ENCODE results near the gene TMC4. TPM values are rescaled to one million over a fixed set of nuclear protein-coding genes. Genes with fewer than 3 reads are reported as not detected.

TMC4 gene
- total and polyA plus RNA-seq, 2 experiments from 2014 or later: 0.74 to 3.4 TPM

DNA sequence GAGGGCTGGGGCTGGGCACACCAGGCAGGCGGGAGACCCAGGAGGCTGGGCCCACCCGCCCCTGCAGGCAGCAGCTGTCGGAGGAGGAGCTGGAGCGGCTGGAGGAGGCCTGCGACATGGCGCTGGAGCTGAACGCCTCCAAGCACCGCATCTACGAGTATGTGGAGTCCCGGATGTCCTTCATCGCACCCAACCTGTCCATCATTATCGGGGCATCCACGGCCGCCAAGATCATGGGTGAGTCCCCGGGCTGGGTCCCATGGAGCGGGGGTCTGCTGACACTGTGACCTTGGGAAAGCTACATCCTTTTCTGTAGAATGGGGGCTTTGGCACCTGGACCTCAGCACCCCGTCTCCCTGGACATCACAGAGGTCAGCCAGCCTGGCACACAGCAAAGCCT lies 49.3 kb downstream of the TMC4 start:
- no peak overlapping the region for H3K27ac ChIP-seq
- no peaks in the 10 kb centered on the region for H3K4me1 ChIP-seq (ENCODE audit: low read depth)
- TF ChIP-seq, protein P1, sequence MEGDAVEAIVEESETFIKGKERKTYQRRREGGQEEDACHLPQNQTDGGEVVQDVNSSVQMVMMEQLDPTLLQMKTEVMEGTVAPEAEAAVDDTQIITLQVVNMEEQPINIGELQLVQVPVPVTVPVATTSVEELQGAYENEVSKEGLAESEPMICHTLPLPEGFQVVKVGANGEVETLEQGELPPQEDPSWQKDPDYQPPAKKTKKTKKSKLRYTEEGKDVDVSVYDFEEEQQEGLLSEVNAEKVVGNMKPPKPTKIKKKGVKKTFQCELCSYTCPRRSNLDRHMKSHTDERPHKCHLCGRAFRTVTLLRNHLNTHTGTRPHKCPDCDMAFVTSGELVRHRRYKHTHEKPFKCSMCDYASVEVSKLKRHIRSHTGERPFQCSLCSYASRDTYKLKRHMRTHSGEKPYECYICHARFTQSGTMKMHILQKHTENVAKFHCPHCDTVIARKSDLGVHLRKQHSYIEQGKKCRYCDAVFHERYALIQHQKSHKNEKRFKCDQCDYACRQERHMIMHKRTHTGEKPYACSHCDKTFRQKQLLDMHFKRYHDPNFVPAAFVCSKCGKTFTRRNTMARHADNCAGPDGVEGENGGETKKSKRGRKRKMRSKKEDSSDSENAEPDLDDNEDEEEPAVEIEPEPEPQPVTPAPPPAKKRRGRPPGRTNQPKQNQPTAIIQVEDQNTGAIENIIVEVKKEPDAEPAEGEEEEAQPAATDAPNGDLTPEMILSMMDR (IDR thresholded peaks at IDR 0.05; ENCODE audit: low read depth, low read length): no peak
- H3K36me3 ChIP-seq: peaks cover 38% of the 10 kb centered on the region
- H3K4me3 ChIP-seq: no peak overlapping the region
- no peaks in the 10 kb centered on the region for H3K27me3 ChIP-seq
- DNase-seq (ENCODE audit: low read depth in 1 of 2, low spot score in 1 of 2): no peak
- no peaks in the 10 kb centered on the region for H3K9me3 ChIP-seq (ENCODE audit: low read depth)

DNA sequence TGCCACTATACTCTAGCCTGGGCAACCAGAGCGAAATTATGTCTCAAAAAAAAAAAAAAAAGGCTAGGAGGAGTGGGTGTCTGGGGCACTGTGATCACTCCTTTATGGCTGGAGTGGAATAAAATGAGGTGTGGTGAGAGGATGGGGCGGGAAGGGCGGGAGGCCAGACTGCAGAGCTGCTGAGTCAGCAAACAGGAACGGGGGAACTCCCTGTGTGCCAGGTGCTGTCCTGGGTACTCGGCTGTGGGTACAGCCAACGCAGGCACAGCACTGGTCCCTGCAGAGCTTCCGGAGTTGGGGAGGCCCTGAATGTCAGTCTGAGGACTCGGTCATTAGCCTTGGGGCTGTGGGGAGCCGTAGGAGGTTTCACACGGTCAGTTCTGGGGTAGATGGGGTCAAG lies 51.7 kb downstream of the TMC4 start:
- Histone ChIP-seq H3K36me3 (peaks cover 31% of the 10 kb centered on the region), H3K27ac (no peak overlapping the region), H3K4me3 (no peak overlapping the region), H3K9me3 (ENCODE audit: low read depth) (no peaks in the 10 kb centered on the region), H3K27me3 (no peaks in the 10 kb centered on the region), H3K4me1 (ENCODE audit: low read depth) (peaks cover 4% of the 10 kb centered on the region)
- TF ChIP-seq, protein P1 (IDR thresholded peaks at IDR 0.05; ENCODE audit: low read depth, low read length): no peak
- no peak for DNase-seq (ENCODE audit: low read depth in 1 of 2, low spot score in 1 of 2)

DNA sequence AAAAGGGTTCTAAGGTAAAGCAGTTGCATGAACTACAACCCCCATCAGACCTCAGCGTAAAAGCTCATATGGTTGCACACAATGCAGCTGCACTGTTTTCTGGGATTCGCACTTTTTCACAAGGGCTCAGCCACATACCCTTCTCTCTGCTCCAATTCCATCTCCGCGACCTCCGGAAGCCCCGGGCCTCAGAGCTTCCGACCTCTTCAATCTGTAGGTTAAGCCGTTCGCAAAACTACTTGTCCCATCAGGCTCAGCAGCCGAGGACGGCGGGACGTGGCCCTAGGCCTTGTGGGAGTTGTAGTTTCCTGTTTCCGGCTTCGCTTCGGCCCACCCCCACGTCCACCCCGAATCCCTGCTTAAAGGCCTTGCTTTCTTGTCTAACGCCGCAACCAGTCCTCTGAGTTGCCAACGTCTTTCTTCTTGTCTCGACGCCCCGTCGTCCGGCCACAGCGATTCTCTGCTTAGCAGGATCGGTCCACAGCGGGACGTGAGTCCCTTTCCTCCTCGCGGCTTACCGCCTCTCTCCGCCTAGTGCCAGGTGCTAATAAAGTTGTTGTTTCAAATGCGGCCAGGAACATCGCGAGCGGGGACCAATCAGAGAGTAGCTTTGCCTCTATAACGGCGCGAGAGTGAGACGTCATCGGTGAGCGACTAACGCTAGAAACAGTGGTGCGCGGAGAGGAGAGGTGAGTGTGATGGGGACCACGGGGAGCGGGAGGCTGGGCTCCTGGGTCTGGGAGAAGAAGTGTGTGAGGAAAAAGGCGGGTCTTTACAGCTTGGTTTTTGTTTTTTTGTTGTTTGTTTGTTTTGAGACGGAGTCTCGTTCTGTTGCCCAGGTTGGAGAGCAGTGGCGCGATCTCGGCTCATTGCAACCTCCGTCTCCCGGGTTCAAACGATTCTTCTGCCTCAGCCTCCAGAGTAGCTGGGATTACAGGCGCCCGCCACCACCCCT lies 57.6 kb downstream of the TMC4 start, which contains the start of the genes PRPF31 and TFPT:
Gene PRPF31 (plus strand): TSS at position 646 of the 955 bp plus-strand sequence. CDS start 2,525 bp downstream, outside the sequence.
Gene TFPT (minus strand): TSS at position 549 of the 955 bp plus-strand sequence. CDS start 388 bp downstream, at position 161.
- peaks cover 8% of the 10 kb centered on the region for H3K36me3 ChIP-seq
- H3K4me3 ChIP-seq: peak within 1 kb of the TSS; percentile 48
- H3K27ac ChIP-seq: peak within 1 kb of the TSS; percentile 74
- TF ChIP-seq, protein P1 (IDR thresholded peaks at IDR 0.05; ENCODE audit: low read depth, low read length): no peak
- peaks cover 10% of the 10 kb centered on the region for H3K4me1 ChIP-seq (ENCODE audit: low read depth)
- DNase-seq (ENCODE audit: low read depth in 1 of 2, low spot score in 1 of 2): peak; percentile 99 to 100
- no peaks in the 10 kb centered on the region for H3K9me3 ChIP-seq (ENCODE audit: low read depth)
- H3K27me3 ChIP-seq: no peaks in the 10 kb centered on the region

DNA sequence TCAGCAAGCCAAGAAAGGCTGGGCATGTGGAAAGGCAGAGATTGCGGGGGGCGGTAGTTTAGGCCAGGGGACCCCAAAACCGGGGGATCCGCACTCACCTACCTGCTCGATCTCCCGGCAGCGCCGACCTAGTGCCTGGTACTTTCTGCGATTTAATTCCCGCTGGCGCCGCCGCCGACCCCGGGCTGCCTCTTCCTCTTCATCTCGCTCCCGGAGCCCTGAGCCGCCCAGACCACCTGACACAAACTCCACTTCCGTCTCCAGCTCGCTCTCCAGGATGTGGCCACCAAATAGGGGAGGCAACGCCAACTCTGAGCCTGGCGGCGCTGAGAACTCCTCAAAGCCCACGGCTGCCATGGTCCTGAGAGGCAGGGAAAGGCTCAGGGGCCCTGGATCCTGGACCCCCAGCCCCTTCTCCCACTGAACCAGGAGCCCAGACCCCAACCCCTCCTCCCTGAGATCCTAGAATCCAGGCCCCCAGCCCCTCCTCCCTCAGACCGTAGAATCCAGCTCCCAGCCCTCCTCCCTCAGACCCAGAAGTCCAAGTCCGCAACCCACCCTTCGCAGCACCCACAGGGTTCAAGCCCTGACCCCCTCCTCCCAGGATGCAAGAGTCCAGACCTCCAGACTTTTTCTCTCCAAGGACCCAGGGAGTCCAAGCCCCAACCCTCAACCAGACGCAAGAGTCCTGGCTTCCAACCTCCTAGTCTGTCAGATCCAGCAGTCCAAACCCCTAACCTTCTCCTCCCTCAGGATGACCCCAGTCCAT lies 58.4 kb downstream of the TMC4 start:
- H3K9me3 ChIP-seq (ENCODE audit: low read depth): no peaks in the 10 kb centered on the region
- no peak overlapping the region for H3K27ac ChIP-seq
- peak overlapping the region; percentile 48 for H3K4me3 ChIP-seq
- H3K36me3 ChIP-seq: peaks cover 14% of the 10 kb centered on the region
- TF ChIP-seq, protein P1 (IDR thresholded peaks at IDR 0.05; ENCODE audit: low read depth, low read length): no peak
- no peaks in the 10 kb centered on the region for H3K27me3 ChIP-seq
- peak in 1 of 2 donors; percentile 57 for DNase-seq (ENCODE audit: low read depth in 1 of 2, low spot score in 1 of 2)
- H3K4me1 ChIP-seq (ENCODE audit: low read depth): peaks cover 10% of the 10 kb centered on the region

Other genes starting within 250 kb of the TMC4 start
- 0.77 and 1.4 TPM in 2 replicates for gene CACNG8, start 210.2 kb downstream of the TMC4 start, total RNA-seq
- gene CACNG8, start 210.2 kb downstream of the TMC4 start, polyA plus RNA-seq: 0.68 and 1.0 TPM in 2 replicates
- 38.4 and 73.1 TPM in 2 replicates for gene CACNG6, start 181.5 kb downstream of the TMC4 start, total RNA-seq
- gene CACNG6, start 181.5 kb downstream of the TMC4 start, polyA plus RNA-seq: 30.6 and 61.5 TPM in 2 replicates
- gene VSTM1, start 109.3 kb downstream of the TMC4 start, total RNA-seq: not detected in 2 replicates
- not detected in 2 replicates for gene VSTM1, start 109.3 kb downstream of the TMC4 start, polyA plus RNA-seq
- gene TARM1, start 91.8 kb downstream of the TMC4 start, total RNA-seq: not detected in 2 replicates
- gene TARM1, start 91.8 kb downstream of the TMC4 start, polyA plus RNA-seq: not detected in 2 replicates
- not detected in 2 replicates for gene OSCAR, start 72.4 kb downstream of the TMC4 start, total RNA-seq
- gene OSCAR, start 72.4 kb downstream of the TMC4 start, polyA plus RNA-seq: 0.32 and 0.61 TPM in 2 replicates
- 58.8 and 104 TPM in 2 replicates for gene NDUFA3, start 70.3 kb downstream of the TMC4 start, total RNA-seq
- gene NDUFA3, start 70.3 kb downstream of the TMC4 start, polyA plus RNA-seq: 546 and 585 TPM in 2 replicates
- 26.1 and 27.5 TPM in 2 replicates for gene TFPT, start 57.5 kb downstream of the TMC4 start, total RNA-seq
- gene TFPT, start 57.5 kb downstream of the TMC4 start, polyA plus RNA-seq: 27.5 and 32.1 TPM in 2 replicates
- gene PRPF31, start 57.4 kb downstream of the TMC4 start, total RNA-seq: 73.9 and 79.8 TPM in 2 replicates
- 110 and 113 TPM in 2 replicates for gene PRPF31, start 57.4 kb downstream of the TMC4 start, polyA plus RNA-seq
- 17.7 and 39.6 TPM in 2 replicates for gene CNOT3, start 35.4 kb downstream of the TMC4 start, total RNA-seq
- 52.1 and 52.8 TPM in 2 replicates for gene CNOT3, start 35.4 kb downstream of the TMC4 start, polyA plus RNA-seq
- gene LENG1, start 13.4 kb downstream of the TMC4 start, total RNA-seq: 10.3 and 10.6 TPM in 2 replicates
- gene LENG1, start 13.4 kb downstream of the TMC4 start, polyA plus RNA-seq: 10.1 and 10.8 TPM in 2 replicates
- 131 and 134 TPM in 2 replicates for gene MBOAT7, start 16.4 kb upstream of the TMC4 start, total RNA-seq
- gene MBOAT7, start 16.4 kb upstream of the TMC4 start, polyA plus RNA-seq: 118 and 128 TPM in 2 replicates
- 113 and 130 TPM in 2 replicates for gene TSEN34, start 18.1 kb upstream of the TMC4 start, total RNA-seq
- gene TSEN34, start 18.1 kb upstream of the TMC4 start, polyA plus RNA-seq: 114 and 129 TPM in 2 replicates
- gene RPS9, start 27.7 kb upstream of the TMC4 start, total RNA-seq: 1,874 and 2,216 TPM in 2 replicates
- gene RPS9, start 27.7 kb upstream of the TMC4 start, polyA plus RNA-seq: 433 and 451 TPM in 2 replicates
- gene LILRB3, start 49.8 kb upstream of the TMC4 start, total RNA-seq: 0.27 and 0.49 TPM in 2 replicates
- 0.84 and 0.98 TPM in 2 replicates for gene LILRB3, start 49.8 kb upstream of the TMC4 start, polyA plus RNA-seq
- gene LILRA6, start 69.6 kb upstream of the TMC4 start, total RNA-seq: 0.15 and 0.18 TPM in 2 replicates
- gene LILRA6, start 69.6 kb upstream of the TMC4 start, polyA plus RNA-seq: 0.27 TPM in 1 of 2 replicates, not detected in the other
- gene LILRB5, start 84.1 kb upstream of the TMC4 start, total RNA-seq: not detected in 2 replicates
- gene LILRB5, start 84.1 kb upstream of the TMC4 start, polyA plus RNA-seq: 0.04 TPM in 1 of 2 replicates, not detected in the other
- not detected in 2 replicates for gene LILRB2, start 108.0 kb upstream of the TMC4 start, total RNA-seq
- gene LILRB2, start 108.0 kb upstream of the TMC4 start, polyA plus RNA-seq: not detected in 2 replicates
- gene LILRA5, start 140.0 kb upstream of the TMC4 start, total RNA-seq: not detected in 2 replicates
- not detected in 2 replicates for gene LILRA5, start 140.0 kb upstream of the TMC4 start, polyA plus RNA-seq
- gene LILRA4, start 166.0 kb upstream of the TMC4 start, total RNA-seq: not detected in 2 replicates
- not detected in 2 replicates for gene LILRA4, start 166.0 kb upstream of the TMC4 start, polyA plus RNA-seq
- not detected in 2 replicates for gene LAIR1, start 191.8 kb upstream of the TMC4 start, total RNA-seq
- not detected in 2 replicates for gene LAIR1, start 191.8 kb upstream of the TMC4 start, polyA plus RNA-seq
- 2.6 TPM in 1 of 2 replicates, not detected in the other for gene TTYH1, start 242.3 kb upstream of the TMC4 start, total RNA-seq
- 1.1 TPM in 2 replicates for gene TTYH1, start 242.3 kb upstream of the TMC4 start, polyA plus RNA-seq